IPS-18c (cell line): ENCODE results near the gene EIF1.
"Not testable (repeated sequence)": the region's sequence is repeated elsewhere in the genome, so short reads cannot be mapped to it uniquely, and the experiment has no call there.

Experiments
- H3K4me3 ChIP-seq: 2 replicates; pipeline ENCODE4 v1.7.0; 2013; ENCODE audit warnings: low read depth, mild to moderate bottlenecking, low read length, moderate library complexity; ENCODE audit not compliant: insufficient read depth
- H3K9me3 ChIP-seq: one replicate; pipeline ENCODE4 v1.6.1; 2013; ENCODE audit warnings: mild to moderate bottlenecking, low read length, moderate library complexity; ENCODE audit not compliant: control insufficient read depth, insufficient read depth

EIF1 gene

DNA sequence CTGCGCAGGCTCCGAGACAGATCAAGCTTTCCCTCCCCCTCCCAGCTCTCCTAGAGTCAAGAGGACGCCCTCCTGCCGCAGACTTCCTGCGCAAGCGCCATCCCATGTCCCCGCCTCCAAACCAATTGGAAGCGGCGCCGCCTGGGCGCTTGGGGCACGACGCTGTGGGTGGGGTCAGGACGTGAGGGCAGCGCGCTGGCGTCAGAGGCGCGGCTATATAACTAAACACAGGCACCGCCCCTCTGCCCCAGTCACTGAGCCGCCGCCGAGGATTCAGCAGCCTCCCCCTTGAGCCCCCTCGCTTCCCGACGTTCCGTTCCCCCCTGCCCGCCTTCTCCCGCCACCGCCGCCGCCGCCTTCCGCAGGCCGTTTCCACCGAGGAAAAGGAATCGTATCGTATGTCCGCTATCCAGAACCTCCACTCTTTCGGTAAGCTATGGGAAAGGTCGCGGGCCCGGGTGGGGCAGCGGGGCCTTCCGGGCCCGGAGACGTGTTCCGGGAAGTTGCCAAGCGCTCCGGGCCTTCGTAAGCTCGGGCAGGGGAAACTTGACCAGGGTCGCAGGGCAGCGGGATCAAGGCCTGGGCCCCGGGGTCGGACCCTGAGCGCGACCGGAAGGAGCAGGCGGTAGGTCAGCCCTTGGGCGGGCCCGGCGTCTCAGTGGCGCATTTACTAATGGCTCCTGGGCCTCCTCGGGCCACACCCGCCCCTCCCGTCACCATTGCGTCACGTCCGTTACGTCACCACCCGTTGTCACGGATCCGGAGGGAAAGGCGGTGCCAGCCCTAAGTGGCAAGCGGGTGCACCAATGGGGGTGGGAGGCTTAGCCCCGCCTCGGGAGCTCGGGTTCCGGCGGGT lies at the start of gene EIF1:
Gene EIF1 (plus strand): TSS at position 245 of the 856 bp plus-strand sequence. CDS start 154 bp downstream, at position 399.
- peak within 1 kb of the TSS; percentile 100 for H3K4me3 ChIP-seq
- H3K9me3 ChIP-seq: peaks cover 3% of the 10 kb centered on the region

DNA sequence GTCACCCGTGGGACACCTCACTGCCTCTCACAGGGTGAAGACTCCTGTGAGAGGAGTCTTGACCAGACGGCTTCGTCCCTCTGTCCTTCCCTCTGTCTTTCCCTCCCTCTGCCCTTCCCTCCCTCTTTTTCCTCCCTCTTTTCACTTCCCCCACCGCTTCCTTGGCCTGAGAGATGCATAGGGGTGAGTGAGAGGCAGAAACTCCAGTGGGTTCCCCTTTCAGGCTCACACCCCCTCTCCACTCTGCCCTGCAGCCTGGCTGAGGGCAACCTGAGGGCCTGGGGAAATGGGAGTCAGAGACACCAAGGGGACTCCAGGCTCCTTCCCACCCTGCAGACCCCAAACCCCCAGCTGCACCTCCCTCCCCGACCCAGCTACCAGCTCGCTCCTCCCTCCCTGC lies 49.7 kb upstream of the EIF1 start:
- H3K9me3 ChIP-seq: no peaks in the 10 kb centered on the region
- no peak overlapping the region for H3K4me3 ChIP-seq

DNA sequence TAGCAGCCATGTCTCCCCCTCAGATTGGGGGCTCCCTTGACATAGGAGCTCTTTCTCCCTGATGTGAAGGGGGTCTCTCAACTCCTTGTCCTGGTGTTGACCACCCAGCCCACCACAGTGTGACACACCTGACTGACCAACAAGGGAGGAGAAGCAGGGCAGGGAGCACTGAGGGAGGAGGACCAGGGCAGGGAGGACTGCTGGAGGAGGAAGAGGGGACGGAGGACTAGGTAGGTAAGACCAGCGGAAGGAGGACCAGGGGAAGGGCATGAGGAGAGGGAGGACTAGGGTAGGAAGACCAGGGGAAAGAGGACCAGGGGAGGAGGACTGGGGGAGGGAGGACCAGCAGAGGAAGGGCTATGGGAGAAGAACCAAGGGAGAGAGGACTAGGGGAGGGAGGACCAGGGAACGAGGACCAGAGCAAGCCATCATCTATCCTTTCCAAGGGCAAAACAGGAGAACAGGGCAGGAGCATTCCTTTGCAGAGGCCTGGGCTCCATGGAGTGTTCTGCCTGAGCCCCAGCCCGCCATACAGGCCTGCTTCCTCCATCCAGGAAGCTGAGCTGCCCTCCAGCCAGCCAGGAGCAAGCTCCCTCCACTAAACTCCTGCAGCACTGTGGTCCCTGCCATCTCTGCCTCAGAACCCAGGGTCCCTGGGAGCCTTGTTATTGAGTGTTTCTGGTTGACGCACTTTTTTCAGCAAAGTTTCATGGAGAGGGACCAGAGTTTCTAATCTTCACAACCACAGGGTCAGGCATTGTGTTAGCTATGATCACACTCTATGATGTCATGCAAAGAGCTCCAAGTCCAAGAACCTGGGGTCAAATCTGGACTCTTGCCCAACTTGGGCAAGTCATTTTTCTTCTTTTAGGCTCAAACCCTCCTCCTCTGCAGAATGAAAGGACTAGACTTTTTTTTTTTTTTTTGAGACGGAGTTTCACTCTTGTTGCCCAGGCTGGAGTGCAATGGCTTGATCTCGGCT lies 48.9 kb upstream of the EIF1 start:
- H3K9me3 ChIP-seq: no peaks in the 10 kb centered on the region
- H3K4me3 ChIP-seq: no peak overlapping the region

DNA sequence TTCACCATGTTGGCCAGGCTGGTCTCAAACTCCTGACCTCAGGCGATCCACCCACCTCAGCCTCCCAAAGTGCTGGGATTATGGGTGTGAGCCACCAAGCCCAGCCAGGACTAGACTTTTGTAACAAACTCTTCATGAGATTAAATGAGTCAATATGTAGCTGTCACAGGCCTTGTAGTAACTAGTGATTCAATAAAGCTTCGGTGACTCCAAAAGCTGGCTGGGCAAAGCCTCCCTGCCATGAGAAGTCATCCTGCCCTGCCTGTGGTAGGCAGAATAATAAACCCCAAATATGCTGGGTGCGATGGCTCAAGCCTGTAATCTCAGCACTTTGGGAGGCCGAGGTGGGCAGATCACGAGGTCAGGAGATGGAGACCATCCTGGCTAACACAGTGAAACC lies 48.1 kb upstream of the EIF1 start:
- H3K9me3 ChIP-seq, H3K4me3 ChIP-seq: not testable (repeated sequence)

DNA sequence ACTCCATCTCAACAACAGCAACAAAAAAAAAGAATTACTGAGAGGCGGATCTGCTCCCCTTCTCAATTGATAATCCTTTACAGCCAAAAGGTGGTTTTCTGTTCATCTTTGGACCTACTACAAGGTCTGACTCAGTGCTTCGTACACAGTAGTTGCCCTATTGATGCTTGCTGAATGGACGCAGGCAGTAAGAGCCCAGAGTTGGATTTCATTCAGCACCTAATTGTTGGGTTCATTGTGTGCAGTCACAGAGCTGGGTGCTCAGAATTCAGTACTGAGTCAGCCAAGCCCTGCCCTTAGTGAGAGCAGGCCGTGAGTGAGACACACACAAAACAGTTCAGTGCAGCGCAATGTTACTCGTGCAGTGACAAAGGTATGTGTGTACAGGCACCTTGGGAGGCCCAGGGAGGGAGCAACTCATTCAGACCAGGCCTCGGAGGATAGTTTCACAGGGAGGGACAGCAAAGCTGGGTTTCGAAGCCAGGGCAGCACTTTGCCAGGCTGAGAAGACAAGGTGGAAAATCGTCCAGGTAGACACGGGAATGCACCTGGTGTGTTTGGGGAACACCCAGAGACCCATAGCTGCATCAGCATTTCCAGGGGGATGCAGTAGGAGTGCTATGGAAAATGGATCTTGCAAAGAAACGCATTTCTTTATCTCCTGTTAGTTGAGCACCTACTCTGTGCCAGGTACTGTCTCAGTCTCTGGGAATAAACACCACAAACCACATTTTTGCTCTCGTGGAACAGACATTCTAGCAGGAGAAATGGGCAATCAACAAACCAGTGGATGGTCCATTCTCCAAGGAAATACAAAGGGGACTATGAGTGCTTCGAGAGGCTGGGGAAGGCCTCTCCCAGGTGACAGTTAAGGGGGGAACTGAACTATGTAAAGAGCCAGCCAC lies 46.2 kb upstream of the EIF1 start:
- Histone ChIP-seq H3K9me3 (no peaks in the 10 kb centered on the region), H3K4me3 (no peak overlapping the region)

DNA sequence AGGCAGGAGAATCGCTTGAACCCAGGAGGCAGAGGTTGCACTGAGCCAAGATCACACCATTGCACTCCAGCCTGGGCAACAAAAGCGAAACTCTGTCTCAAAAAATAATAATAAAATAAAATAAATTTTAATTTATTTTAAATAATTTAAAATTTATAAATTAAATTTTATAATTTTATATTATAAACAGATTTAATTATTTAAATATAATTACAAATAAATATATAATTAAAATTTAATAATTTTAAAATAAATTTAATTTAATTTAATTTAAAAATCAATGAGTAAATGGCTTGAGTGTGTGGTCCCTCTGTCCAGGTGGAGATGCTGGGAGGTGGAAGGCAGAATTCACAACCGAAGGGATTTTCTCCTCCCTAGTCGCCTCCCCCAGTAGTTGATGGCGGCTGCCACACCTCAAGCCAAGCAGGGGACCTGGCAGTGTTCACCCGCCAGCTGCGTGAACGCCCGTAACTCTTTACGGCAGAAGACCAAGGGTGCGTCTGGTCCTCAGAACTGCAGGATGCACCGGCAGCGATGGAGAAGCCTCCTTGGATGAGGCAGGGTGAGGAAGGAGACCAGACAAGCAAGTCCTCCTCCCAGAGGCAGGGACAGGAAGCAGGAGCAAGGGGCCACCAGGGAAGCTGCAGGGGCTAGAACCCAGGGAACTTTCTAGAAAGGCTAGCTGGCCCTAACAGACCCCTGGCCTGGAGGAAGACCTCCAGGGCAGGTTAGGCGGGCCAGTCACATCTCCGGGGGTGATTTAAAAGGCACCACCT lies 41.5 kb upstream of the EIF1 start:
- Histone ChIP-seq H3K9me3 (no peaks in the 10 kb centered on the region), H3K4me3 (no peak overlapping the region)

DNA sequence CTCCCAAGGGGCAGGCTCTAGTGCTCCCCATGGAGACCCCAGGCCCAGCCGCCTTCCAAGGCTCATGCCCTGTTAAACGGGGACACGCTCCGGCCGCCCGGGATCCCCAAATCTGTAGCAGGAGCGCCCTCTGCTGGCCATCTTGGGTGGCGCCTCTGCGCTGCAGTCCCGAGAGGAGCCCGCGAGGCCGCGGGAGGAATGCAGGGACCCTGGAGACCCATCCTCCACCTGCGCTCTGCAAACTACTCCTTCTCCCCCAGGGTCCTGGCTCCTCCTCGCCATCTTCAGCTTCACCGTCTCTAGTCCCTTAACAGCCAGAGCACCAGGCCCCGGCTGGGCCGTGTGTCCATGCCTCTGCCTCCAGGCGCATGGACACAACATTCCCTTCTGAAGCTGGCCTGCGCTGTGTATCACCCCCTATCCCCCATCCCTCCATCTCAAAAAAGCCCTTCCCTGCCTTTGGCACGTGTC lies 40.7 kb upstream of the EIF1 start:
- Histone ChIP-seq H3K9me3 (no peaks in the 10 kb centered on the region), H3K4me3 (peak overlapping the region; percentile 39)

DNA sequence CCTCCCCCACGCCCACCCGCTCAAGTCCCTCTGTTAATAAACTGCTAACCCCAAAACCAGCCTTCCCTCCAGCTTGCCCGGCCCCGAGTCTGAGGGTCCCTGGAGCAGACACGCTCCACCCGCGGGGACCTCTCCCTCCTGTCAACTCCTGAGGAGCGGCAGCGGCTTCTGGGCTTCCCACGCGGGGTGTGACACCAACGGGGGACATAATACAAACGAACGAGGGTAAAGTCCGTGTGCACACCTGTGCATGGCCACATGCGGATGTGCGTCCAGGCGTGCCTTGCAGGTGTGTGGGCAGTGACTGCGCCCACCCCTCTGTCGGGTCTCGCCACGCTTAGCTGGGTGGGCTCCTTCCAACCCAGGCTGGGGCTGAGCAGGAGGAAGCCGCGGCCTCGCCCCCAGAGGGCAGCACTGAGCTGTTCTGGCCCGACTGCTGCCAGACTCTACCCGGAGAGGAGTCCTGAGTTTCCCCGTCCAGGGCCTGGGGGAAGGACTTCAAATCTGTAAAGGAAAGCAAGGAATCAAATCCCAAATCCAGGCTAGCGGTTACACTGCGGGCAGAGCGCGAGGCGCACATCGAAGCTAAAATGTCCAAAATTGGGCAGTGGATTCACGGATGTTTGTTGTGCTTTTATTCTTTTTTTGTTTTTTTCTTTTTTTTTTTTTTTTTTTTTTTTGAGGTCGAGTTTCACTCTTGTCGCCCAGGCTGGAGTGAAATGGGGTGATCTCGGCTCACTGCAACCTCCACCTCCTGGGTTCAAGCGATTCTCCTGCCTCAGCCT lies 40.1 kb upstream of the EIF1 start:
- H3K9me3 ChIP-seq: no peaks in the 10 kb centered on the region
- H3K4me3 ChIP-seq: peak overlapping the region; percentile 39

DNA sequence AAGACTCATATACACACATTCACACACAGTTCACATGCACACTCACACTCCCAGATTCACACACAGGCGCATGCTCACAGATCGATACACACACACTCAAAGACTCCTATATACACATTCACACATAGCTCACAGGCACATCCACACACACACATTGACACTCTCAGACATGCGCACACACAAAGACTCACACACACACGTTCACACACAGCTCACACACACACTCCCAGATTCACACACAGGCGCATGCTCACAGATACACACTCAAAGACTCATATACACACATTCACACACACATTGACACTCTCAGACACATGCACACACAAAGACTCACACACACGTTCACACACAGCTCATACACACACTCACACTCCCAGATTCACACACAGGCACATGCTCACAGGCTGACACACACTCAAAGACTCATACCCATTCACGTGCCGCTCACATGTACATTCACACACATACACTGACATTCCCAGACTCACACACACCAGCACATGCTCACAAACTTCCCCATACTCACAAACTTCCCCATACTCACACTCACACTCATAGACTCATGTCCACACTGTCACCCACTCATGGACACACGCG lies 38.7 kb upstream of the EIF1 start:
- no peak overlapping the region for H3K4me3 ChIP-seq
- H3K9me3 ChIP-seq: no peaks in the 10 kb centered on the region

DNA sequence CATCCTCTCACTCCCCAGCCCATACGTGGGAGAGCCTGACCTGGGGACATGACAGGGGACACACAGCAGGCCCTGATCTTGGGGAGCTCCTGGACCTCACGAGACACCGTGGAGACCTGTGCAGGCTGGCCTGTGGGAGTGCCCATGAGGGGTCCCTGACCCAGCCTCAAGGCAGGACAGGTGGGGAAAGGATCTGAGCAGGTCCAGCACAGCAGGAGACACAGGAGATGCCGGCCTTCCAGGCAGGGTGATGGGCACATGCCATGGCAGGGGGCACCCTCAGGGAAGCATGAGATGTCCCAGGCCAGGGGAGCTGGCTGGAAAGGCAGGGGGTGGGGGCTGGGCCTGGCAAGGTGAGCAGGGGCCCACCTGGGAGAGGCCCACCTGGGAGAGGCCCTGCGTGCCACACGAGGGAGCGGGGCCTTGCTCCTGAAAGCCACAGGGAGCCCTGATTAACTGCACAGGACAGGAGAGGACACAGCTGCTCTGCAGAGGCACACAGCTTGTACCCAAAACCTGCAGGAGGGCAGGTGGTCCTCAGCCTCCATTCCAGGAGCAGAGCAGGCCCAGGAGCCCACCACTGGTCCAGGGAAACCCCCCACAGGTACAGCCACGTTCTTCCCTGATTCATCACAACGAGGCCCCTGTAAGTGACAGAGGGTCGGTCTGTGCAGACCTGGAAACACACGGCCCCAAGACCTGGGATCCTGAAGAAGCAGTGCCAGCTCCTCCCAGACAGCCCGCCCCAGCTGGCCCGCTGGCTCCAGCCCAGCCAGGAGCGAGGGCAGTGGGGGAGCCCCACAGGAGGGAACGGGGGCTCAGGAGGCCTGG lies 37.7 kb upstream of the EIF1 start:
- Histone ChIP-seq H3K4me3 (no peak overlapping the region), H3K9me3 (no peaks in the 10 kb centered on the region)

DNA sequence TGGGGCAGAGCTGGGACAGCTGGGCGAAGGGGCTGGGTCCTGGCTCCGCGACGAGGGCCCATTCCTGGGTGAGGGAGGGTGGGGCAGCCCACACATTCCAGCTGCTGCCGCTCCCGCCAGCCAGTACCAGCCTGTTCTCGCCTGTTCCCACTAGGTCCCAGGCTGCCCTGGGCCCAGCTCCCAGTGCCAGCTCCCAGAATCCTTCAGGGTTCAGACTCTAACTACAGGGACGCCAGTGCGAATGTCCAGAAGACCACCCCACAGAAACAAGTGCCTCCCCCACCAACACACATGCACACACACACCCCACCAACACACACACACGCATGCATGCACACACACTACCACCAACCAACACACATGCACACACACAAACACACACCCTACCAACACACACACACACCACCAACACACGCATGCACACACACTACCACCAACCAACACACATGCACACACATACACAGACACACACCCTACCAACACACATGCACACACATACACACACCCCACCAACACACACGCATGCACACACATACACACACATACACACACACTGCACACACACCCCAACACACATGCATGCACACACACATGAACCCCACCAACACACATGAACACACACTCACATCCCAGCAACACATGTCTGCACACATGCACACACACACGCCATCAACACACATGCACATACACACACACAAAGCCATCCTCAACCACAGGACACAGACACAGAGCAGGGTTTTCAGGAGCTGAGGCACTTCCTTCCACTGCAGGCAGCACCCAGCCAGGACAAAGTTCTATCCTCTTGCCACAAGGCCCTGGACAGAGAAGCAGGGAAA lies 36.8 kb upstream of the EIF1 start:
- H3K9me3 ChIP-seq: no peaks in the 10 kb centered on the region
- H3K4me3 ChIP-seq: no peak overlapping the region

DNA sequence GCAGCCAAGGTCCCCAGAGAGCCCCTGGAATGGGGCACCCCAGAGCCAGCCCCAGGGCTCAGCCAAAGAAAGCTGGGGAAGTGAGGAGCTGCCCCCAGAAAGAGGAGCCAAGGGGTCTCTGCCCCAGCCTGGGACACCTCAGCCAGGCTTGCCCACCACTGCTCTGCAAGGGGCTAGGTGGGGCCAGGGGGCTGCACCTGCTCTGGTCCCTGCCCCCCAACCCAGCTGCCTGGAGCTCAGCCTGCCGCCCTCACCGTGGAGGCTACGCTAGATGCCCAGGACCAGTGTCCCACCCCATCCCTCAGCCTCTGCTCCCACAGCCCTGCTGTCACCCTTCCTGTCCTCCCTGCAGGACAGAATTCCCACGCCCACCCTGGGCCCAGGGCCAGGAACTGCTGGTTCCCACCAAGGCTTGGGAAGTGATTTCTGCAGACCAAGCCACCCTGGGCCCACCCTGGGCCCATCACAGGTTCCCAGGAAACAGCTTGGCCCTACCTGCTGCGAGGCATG lies 36.2 kb upstream of the EIF1 start:
- no peak overlapping the region for H3K4me3 ChIP-seq
- H3K9me3 ChIP-seq: no peaks in the 10 kb centered on the region

DNA sequence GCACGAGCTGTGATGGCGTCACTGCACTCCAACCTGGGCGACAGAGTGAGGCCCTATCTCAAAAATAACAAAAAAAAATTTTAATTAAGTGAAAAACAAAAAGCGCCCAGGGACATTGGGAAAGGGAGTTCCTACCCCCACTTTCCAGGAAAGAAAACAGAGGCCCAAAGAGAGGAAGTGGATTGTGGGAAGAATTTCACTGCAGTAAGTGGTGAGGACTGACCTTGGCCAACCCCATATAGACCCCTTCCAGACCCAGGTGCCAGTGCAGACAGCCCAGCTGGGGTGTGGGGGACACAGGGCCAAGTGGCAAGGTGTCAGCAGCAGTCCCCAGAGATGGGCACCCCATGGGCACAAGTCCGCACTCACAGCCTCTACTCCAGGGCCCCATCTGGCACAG lies 35.3 kb upstream of the EIF1 start:
- H3K4me3 ChIP-seq: no peak overlapping the region

More for the DNA sequence above, 35.3 kb upstream of the EIF1 start:
- no peaks in the 10 kb centered on the region for H3K9me3 ChIP-seq
